HCT116 (cell line): ENCODE results near the gene MIEF1. TPM values are rescaled to one million over a fixed set of nuclear protein-coding genes. Genes with fewer than 3 reads are reported as not detected.

Experiments used
- ATAC-seq: fragments of 200-7000 bp; cut with Tn5 transposase; 2 replicates; pipeline ENCODE4 v1.9.1; 2020; ENCODE audit warnings: mild to moderate bottlenecking, moderate library complexity
- BruUV-seq: library from RNA; stranded (reverse); fragments of 400-500 nt; replicated peaks from 2 replicates; lab custom pipeline; 2021; lab: Mats Ljungman, UMichigan
- CTCF ChIA-PET: fragments of 300-600 bp; sonication (Branson Sonifier 250); formaldehyde crosslinking; loops from one replicate; lab custom pipeline; 2021; ENCODE audit warnings: antibody characterized with exemption; lab: Charles Lee
- POLR2A ChIA-PET: fragments of 300-600, 350-600 bp; sonication (Branson Sonifier 250); formaldehyde crosslinking; loops from one replicate; lab custom pipeline; 2021; ENCODE audit warnings: antibody characterized with exemption; lab: Charles Lee
- RAD21 ChIA-PET, 2 experiments: fragments of 300-600 bp; sonication (Branson Sonifier 250); formaldehyde crosslinking; loops; one replicate each; lab custom pipeline; 2023; ENCODE audit warnings: low total read pairs in 2 of 2; ENCODE audit not compliant: uncharacterized antibody in 2 of 2, unreplicated experiment in 2 of 2, low non-redundant PET in 1 of 2; lab: Charles Lee
- DNase-seq: peaks from one replicate; pipeline ENCODE4 v3.0.0-alpha.2; 2010; ENCODE audit warnings: low read depth, low spot score
- H2AFZ ChIP-seq: fragments of 200-600 bp; shearing (Covaris generic), sonication (generic); 2 replicates; pipeline ENCODE4 v1.6.1; 2017; ENCODE audit warnings: low read depth, mixed run types, mixed read lengths, antibody characterized with exemption, low read length; ENCODE audit not compliant: poor library complexity, severe bottlenecking
- H3K27ac ChIP-seq: 2 replicates; pipeline ENCODE4 v1.5.1; 2012; ENCODE audit warnings: low read depth, low read length
- H3K27me3 ChIP-seq: fragments of 200-600 bp; sonication (generic); 2 replicates; pipeline ENCODE4 v1.6.1; 2016; ENCODE audit warnings: mixed run types, low read length, mixed read lengths; ENCODE audit not compliant: insufficient read depth
- H3K36me3 ChIP-seq, 2 experiments: fragments of 200-500 bp in 1 of 2; fragments of 200-600 bp in 1 of 2; sonication (Bioruptor generic) in 1 of 2; sonication (generic) in 1 of 2; 2 replicates each; pipeline versions ENCODE4 v1.5.1 to v1.6.1; 2014 to 2016; ENCODE audit warnings: low read length in 2 of 2, inconsistent platforms in 1 of 2, mixed read lengths in 1 of 2, mixed run types in 1 of 2; ENCODE audit not compliant: insufficient read depth in 2 of 2, control insufficient read depth in 1 of 2
- H3K4me1 ChIP-seq, 2 experiments: fragments of 200-600 bp in 1 of 2; sonication (generic) in 1 of 2; 2 replicates each; pipeline versions ENCODE4 v1.5.1 to v1.6.1; 2012 to 2017; ENCODE audit warnings: low read length in 2 of 2, inconsistent platforms in 1 of 2, mild to moderate bottlenecking in 1 of 2, mixed read lengths in 1 of 2, mixed run types in 1 of 2, moderate library complexity in 1 of 2; ENCODE audit not compliant: insufficient read depth in 2 of 2, control insufficient read depth in 1 of 2
- H3K4me2 ChIP-seq: fragments of 200-600 bp; sonication (generic); 2 replicates; pipeline ENCODE4 v1.6.1; 2017; ENCODE audit warnings: mixed run types, low read length, mixed read lengths
- H3K4me3 ChIP-seq, 2 experiments: fragments of 200-600 bp in 1 of 2; sonication (generic) in 1 of 2; replicated peaks in 1 of 2; 2 replicates each; pipeline ENCODE4 v1.5.1; 2011 to 2016; ENCODE audit warnings: low read length in 2 of 2, control low read depth in 1 of 2, low read depth in 1 of 2, mild to moderate bottlenecking in 1 of 2, mixed read lengths in 1 of 2, mixed run types in 1 of 2
- H3K79me2 ChIP-seq: fragments of 200-600 bp; sonication (generic); 2 replicates; pipeline ENCODE4 v1.6.1; 2017; ENCODE audit warnings: mild to moderate bottlenecking, mixed run types, low read length, moderate library complexity, mixed read lengths; ENCODE audit not compliant: insufficient read depth
- H3K9ac ChIP-seq: fragments of 200-600 bp; sonication (generic); 2 replicates; pipeline ENCODE4 v1.6.1; 2016; ENCODE audit warnings: low read length, mixed read lengths
- H3K9me2 ChIP-seq: fragments of 200-600 bp; sonication (generic), shearing (Covaris generic); 2 replicates; pipeline ENCODE4 v1.6.1; 2017; ENCODE audit warnings: mixed run types, mild to moderate bottlenecking, moderate library complexity; ENCODE audit not compliant: insufficient read depth
- H3K9me3 ChIP-seq, 2 experiments: fragments of 200-500 bp in 1 of 2; fragments of 200-600 bp in 1 of 2; sonication (Bioruptor generic) in 1 of 2; sonication (generic) in 1 of 2; 2 replicates each; pipeline ENCODE4 v1.6.1; 2014 to 2017; ENCODE audit warnings: low read length in 2 of 2, mixed read lengths in 2 of 2, inconsistent platforms in 1 of 2, low read depth in 1 of 2, mild to moderate bottlenecking in 1 of 2, mixed run types in 1 of 2, moderate library complexity in 1 of 2; ENCODE audit not compliant: control insufficient read depth in 1 of 2, insufficient read depth in 1 of 2
- H4K20me1 ChIP-seq: fragments of 200-600 bp; sonication (generic), shearing (Covaris generic); 2 replicates; pipeline ENCODE4 v1.6.1; 2017; ENCODE audit warnings: mixed run types, mild to moderate bottlenecking, moderate library complexity; ENCODE audit not compliant: insufficient read depth
- ATF3 ChIP-seq: IDR thresholded peaks from 2 replicates; pipeline ENCODE4 v1.6.1; 2012
- CBX3 ChIP-seq: IDR thresholded peaks from 2 replicates; pipeline ENCODE4 v1.6.1; 2012; ENCODE audit warnings: low read depth
- CEBPB ChIP-seq: IDR thresholded peaks from 2 replicates; pipeline ENCODE4 v1.6.1; 2012; ENCODE audit warnings: low read depth
- EZH2 ChIP-seq: fragments of 200-600 bp; sonication (generic); IDR thresholded peaks from 2 replicates; pipeline ENCODE4 v1.6.1; 2017; ENCODE audit warnings: antibody characterized with exemption, mixed run types
- FOSL1 ChIP-seq: IDR thresholded peaks from 2 replicates; pipeline ENCODE4 v1.6.1; 2012; ENCODE audit warnings: low read depth
- POLR2A ChIP-seq: IDR thresholded peaks from 2 replicates; pipeline ENCODE4 v1.7.0; 2011; ENCODE audit warnings: borderline replicate concordance; ENCODE audit not compliant: insufficient read depth, insufficient read length; ENCODE audit errors: extremely low read depth
- POLR2AphosphoS5 ChIP-seq: IDR thresholded peaks from 2 replicates; pipeline ENCODE4 v1.6.1; 2011; ENCODE audit warnings: mild to moderate bottlenecking, low read depth, low read length, moderate library complexity
- REST ChIP-seq: IDR thresholded peaks from 2 replicates; pipeline ENCODE4 v1.6.1; 2012; ENCODE audit warnings: low read depth
- TCF7L2 ChIP-seq: IDR thresholded peaks from 2 replicates; pipeline ENCODE4 v1.7.0; 2011; ENCODE audit warnings: borderline replicate concordance, inconsistent platforms; ENCODE audit not compliant: insufficient read depth, insufficient read length; ENCODE audit errors: extremely low read depth
- YY1 ChIP-seq: IDR thresholded peaks from 2 replicates; pipeline ENCODE4 v1.6.1; 2011; ENCODE audit warnings: low read length, low read depth, moderate library complexity, mild to moderate bottlenecking; ENCODE audit not compliant: insufficient replicate concordance; ENCODE audit errors: extremely low read depth
- ZBTB33 ChIP-seq: IDR thresholded peaks from 2 replicates; pipeline ENCODE4 v1.6.1; 2011; ENCODE audit warnings: mild to moderate bottlenecking, low read length, moderate library complexity; ENCODE audit not compliant: insufficient replicate concordance; ENCODE audit errors: extremely low read depth
- ZFX ChIP-seq: fragments of 450-650 bp; IDR thresholded peaks from 2 replicates; pipeline ENCODE4 v1.6.1; 2017
- ZNF274 ChIP-seq: fragments of 200-500 bp; sonication (Bioruptor generic); IDR thresholded peaks from 2 replicates; pipeline ENCODE4 v1.6.1; 2014; ENCODE audit warnings: mild to moderate bottlenecking, low read depth, low read length, inconsistent platforms
- intact Hi-C: fragments of 100-400 bp; cut with micrococcal nuclease; formaldehyde crosslinking; loops from 2 replicates; pipeline ENCODE4 v1.10.0; 2022
- total RNA-seq: library from RNA; stranded (reverse); gene quantifications from one replicate; pipeline ENCODE4 v1.2.1, GENCODE V29; 2021; ENCODE audit not compliant: unreplicated experiment

The MIEF1 gene
- total RNA-seq, 1 experiment from 2014 or later, result 42.8 TPM

GRCh38 chr22:39458444-39459083 lies 43.5 kb upstream of the MIEF1 start:
- no peaks in the 10 kb centered on the region for H3K36me3 ChIP-seq
- no peaks in the 10 kb centered on the region for H3K79me2 ChIP-seq
- RAD21 ChIA-PET, result no interaction called here
- H3K9ac ChIP-seq, result no peak overlapping the region
- POLR2A ChIA-PET, result no interaction called here
- TF ChIP-seq FOSL1 (no peak), POLR2AphosphoS5 (no peak), TCF7L2 (no peak), ZNF274 (no peak), EZH2 (no peak), CEBPB (no peak), YY1 (no peak), ZBTB33 (no peak), ATF3 (no peak), CBX3 (no peak), POLR2A (no peak), ZFX (no peak), REST (no peak)
- intact Hi-C loops, result no loop called here
- no peaks in the 10 kb centered on the region for H4K20me1 ChIP-seq
- ATAC-seq (no peak), DNase-seq (no peak)
- no TSS peak for BruUV-seq
- no peaks in the 10 kb centered on the region for H3K9me3 ChIP-seq
- no peaks in the 10 kb centered on the region for H3K9me2 ChIP-seq
- CTCF ChIA-PET, result no interaction called here
- H3K4me3 ChIP-seq, result no peak overlapping the region
- H3K27ac ChIP-seq, result no peak overlapping the region
- H2AFZ ChIP-seq, result no peak overlapping the region
- H3K4me2 ChIP-seq, result no peak overlapping the region
- H3K4me1 ChIP-seq, result peaks cover 4 to 8% of the 10 kb centered on the region in 2 experiments; a peak in 2 of 4 replicates
- H3K27me3 ChIP-seq, result no peaks in the 10 kb centered on the region
